ENCODE results near the gene ARL8B.
"Not testable (repeated sequence)": the region's sequence is repeated elsewhere in the genome, so short reads cannot be mapped to it uniquely, and the experiment has no call there.

ARL8B gene

GRCh38 chr3:5105050-5105449 lies 17.0 kb upstream of the ARL8B start:
- no peaks in the 10 kb centered on the region for H3K36me3 ChIP-seq

GRCh38 chr3:5106371-5106770 lies 15.7 kb upstream of the ARL8B start:
- not testable (repeated sequence) for H3K4me3 ChIP-seq (ENCODE audit: low read depth, low read length); H3K9me3 ChIP-seq; DNase-seq; H3K4me1 ChIP-seq; H3K36me3 ChIP-seq; H3K27me3 ChIP-seq

More at GRCh38 chr3:5105050-5105449, 17.0 kb upstream of the ARL8B start:
- DNase-seq, result no peak
- Histone ChIP-seq H3K4me3 (ENCODE audit: low read depth, low read length) (no peak overlapping the region), H3K4me1 (no peaks in the 10 kb centered on the region), H3K27me3 (no peaks in the 10 kb centered on the region), H3K9me3 (no peaks in the 10 kb centered on the region)
- no peak for TF ChIP-seq CTCF (IDR thresholded peaks at IDR 0.05; ENCODE audit: low read depth, low read length)

- not testable (repeated sequence) for H3K36me3 ChIP-seq; DNase-seq; H3K4me3 ChIP-seq (ENCODE audit: low read depth, low read length); H3K27me3 ChIP-seq; H3K4me1 ChIP-seq; H3K9me3 ChIP-seq
Observed at GRCh38 chr3:5106933-5107334, 15.2 kb upstream of the ARL8B start.

- no peak for TF ChIP-seq CTCF (IDR thresholded peaks at IDR 0.05; ENCODE audit: low read depth, low read length)
- Histone ChIP-seq H3K9me3 (no peaks in the 10 kb centered on the region), H3K4me1 (no peaks in the 10 kb centered on the region)
Observed at GRCh38 chr3:5110337-5110736, 11.8 kb upstream of the ARL8B start.

GRCh38 chr3:5112043-5112442 lies 10.0 kb upstream of the ARL8B start:
- no peak for DNase-seq
- no peaks in the 10 kb centered on the region for H3K36me3 ChIP-seq
- no peak overlapping the region for H3K4me3 ChIP-seq (ENCODE audit: low read depth, low read length)
- no peaks in the 10 kb centered on the region for H3K27me3 ChIP-seq
- H3K4me1 ChIP-seq, result no peaks in the 10 kb centered on the region
- no peak for TF ChIP-seq CTCF (IDR thresholded peaks at IDR 0.05; ENCODE audit: low read depth, low read length)
- no peaks in the 10 kb centered on the region for H3K9me3 ChIP-seq

More at GRCh38 chr3:5110337-5110736, 11.8 kb upstream of the ARL8B start:
- no peak for DNase-seq
- H3K36me3 ChIP-seq, result no peaks in the 10 kb centered on the region
- H3K27me3 ChIP-seq, result no peaks in the 10 kb centered on the region
- no peak overlapping the region for H3K4me3 ChIP-seq (ENCODE audit: low read depth, low read length)

GRCh38 chr3:5113726-5114125 lies 8.4 kb upstream of the ARL8B start:
- H3K4me1 ChIP-seq; H3K27me3 ChIP-seq; H3K4me3 ChIP-seq (ENCODE audit: low read depth, low read length); DNase-seq; H3K9me3 ChIP-seq; H3K36me3 ChIP-seq: not testable (repeated sequence)

GRCh38 chr3:5115506-5116162 lies 6.5 kb upstream of the ARL8B start:
- no peaks in the 10 kb centered on the region for H3K27me3 ChIP-seq
- no peak overlapping the region for H3K4me3 ChIP-seq (ENCODE audit: low read depth, low read length)
- no peaks in the 10 kb centered on the region for H3K4me1 ChIP-seq
- no peak for DNase-seq
- TF ChIP-seq CTCF (IDR thresholded peaks at IDR 0.05; ENCODE audit: low read depth, low read length), result no peak
- no peaks in the 10 kb centered on the region for H3K36me3 ChIP-seq
- H3K9me3 ChIP-seq, result no peaks in the 10 kb centered on the region

GRCh38 chr3:5116538-5116937 lies 5.6 kb upstream of the ARL8B start:
- H3K9me3 ChIP-seq, result no peaks in the 10 kb centered on the region
- no peaks in the 10 kb centered on the region for H3K27me3 ChIP-seq
- no peak for DNase-seq
- no peaks in the 10 kb centered on the region for H3K36me3 ChIP-seq
- TF ChIP-seq CTCF (IDR thresholded peaks at IDR 0.05; ENCODE audit: low read depth, low read length), result no peak
- H3K4me3 ChIP-seq (ENCODE audit: low read depth, low read length), result no peak overlapping the region
- H3K4me1 ChIP-seq, result no peaks in the 10 kb centered on the region
